KG1 (cell line): ENCODE data around the gene PFKFB4.
"Not testable (repeated sequence)": the region's sequence is repeated elsewhere in the genome, so short reads cannot be mapped to it uniquely, and the experiment has no call there.

Source experiments
- DNase-seq: peaks from one replicate; lab custom pipeline; 2025; lab: John Stamatoyannopoulos, UW

The PFKFB4 gene

DNA sequence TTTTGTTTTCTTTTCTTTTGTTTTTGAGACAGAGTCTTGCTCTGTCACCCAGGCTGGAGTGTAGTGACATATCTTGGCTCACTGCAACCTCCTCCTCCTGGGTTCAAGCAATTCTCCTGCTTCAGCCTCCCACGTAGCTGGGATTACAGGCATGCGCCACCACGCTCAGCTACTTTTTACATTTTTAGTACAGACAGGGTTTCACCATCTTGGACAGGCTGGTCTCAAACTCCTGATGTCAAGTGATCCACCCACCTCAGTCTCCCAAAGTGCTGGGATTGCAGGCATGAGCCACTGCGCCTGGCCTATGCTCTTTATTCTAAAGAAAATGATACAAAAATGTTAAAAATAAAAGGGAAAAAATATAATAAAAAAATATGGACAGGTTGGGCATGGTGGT lies 25.9 kb downstream of the PFKFB4 start:
- not testable (repeated sequence) for DNase-seq

DNA sequence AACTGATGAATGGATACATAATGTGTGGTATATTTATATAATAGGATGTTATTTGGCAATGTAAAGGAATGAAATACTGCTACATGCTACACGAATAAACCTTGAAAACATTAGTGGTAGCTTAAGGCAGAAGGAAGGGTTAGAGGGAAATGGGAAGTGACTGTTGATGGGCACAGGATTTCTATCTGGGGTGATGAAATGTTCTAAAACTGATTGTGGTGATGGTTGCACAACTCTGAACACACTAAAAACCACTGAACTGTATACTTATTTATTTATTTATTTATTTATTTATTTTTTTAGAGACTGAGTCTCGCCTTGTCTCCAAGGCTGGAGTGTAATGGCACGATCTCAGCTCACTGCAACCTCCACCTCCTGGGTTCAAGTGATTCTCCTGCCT lies 27.8 kb downstream of the PFKFB4 start:
- no peak for DNase-seq

DNA sequence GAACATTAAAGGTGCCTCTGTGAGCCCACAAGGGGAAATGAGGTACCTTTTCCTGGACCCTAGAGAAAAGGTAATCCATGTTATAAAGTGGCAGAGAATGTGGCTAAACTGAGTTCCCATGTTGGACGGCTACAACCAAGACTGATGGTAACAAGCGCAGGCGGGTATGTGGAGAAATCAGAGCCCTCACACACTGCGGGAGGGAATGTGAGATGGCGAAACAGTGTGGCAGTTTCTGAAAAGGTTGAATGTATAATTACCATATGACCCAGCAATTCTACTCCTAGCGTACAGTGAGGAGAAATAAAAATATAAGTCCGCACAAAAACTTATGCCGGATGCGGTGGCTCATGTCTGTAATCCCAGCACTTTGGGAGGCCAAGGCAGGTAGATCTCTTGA lies 28.6 kb downstream of the PFKFB4 start:
- DNase-seq, result no peak

DNA sequence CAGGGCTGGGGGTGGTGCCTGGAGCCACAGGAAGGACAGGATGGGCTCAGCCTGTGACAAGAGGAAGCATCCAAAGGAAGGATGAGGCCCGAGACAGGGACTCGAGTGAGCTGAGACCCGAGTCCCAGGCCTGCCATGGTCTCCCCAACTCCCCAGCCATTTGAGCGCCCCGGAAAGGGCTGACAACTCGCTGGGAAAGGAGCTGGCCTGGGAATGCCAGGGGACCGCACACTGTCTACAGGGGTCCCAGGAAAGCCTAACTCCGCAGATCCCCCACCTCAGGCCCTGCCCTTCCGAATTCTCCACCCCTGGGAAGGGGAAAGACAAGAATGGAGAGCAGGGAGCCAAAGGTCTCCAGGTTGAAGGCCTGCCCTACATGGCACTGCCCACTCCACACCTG lies 31.6 kb downstream of the PFKFB4 start:
- DNase-seq, result no peak

DNA sequence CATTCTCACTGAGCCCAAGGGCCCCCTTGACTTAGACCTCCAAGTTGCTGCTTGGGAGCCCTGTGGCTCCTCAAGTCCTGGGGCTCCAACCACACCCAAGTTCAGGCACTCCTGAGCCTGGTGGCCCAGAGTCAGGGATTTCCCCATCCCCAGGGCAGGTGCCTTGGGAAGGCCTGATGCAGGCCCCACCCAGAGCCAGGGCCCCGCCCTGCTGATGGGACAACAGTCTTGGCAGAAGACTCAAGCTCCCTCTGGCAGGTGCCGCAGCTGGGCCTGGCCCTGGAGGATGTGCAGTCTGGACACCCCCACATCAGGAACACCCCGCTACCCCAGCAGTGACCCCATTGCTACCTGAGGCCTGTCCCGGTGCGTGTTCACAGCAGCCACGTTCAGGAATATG lies 35.0 kb downstream of the PFKFB4 start:
- DNase-seq, result no peak

DNA sequence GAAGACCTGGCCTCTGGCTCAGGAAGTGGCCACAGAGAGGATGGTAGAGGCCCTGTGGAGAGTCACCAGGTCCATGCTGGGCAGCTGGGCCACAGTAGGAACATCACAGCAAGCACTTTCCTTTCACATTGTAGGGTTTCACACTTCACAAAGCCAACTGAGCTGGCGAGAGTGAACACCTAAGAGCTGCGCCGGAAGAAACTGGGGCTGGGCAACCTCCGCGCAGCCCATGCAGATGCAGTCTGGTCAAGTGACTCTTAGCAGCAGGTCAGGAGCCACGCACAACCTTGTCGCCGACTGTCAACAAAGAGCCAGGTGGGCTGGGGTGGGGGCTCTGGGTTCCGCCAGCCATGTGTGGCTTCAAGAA lies 37.3 kb downstream of the PFKFB4 start:
- DNase-seq, result no peak

DNA sequence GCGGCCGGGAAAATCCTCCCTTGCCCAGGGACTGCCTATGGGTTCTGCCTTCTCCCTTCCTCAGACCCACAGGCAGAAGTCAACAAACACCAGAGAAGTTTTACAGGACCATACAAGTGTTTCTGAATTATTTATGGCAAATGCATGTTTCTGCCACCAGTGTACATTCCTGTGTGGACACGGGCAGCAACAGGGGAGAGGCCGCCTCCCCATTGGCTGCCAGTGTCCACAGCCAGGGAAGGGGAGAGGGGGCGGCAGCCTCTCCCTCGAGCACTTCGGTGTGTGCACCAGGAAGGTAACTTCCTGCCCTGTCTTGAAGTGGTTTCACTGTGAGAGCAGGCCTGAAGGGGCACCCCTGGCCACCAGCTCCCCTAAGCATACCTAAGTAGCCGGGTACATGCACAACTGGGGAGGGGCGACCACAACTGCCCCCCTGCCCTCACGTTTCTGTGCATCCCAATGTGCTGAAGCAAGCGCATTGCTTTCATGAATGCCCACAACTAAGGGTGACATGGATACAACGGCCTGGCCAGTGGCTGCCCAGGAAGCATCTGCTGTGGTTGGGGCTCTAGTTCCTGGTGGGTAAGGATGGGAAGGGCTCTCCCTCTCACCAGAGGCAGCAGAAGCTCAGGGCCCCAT lies 37.8 kb downstream of the PFKFB4 start:
- DNase-seq, result no peak

DNA sequence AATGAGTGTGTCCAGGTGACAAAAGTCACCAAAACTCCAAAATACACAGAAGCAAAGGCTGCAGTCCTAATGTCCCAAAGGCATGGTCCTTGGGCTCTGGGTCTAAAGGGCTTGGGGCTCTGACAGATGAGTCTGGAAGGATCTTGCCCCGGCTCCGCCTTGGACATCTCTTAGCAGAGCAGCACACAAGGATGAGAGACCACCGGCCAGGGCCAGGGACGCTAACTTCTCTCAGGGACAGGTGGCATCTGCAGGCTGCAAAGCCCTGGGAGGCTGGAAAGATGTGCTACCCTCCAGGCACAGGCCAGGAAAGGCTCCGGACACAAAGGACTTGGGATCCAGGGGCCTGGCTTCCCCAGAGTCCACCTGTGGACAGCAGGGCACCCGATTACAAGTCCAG lies 38.5 kb downstream of the PFKFB4 start:
- no peak for DNase-seq

DNA sequence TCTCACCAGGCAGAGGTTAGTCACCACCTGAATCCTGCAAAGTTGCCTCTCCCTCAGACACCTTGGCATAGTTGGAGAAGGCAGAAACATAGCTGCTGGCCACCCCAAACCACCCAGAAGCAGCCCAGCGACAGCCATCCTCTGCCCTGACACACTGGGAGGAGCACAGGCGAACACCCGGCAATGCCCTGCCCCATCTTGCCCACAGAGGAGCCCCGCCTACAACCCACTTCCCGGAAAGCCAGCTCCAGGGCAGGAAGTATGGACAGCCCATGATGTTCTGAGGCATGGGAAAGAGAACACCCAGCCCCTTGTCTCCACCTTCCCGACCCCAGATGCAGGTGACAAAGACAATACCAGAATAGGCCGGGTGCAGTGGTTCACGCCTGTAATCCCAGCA lies 40.0 kb downstream of the PFKFB4 start:
- DNase-seq, result no peak

DNA sequence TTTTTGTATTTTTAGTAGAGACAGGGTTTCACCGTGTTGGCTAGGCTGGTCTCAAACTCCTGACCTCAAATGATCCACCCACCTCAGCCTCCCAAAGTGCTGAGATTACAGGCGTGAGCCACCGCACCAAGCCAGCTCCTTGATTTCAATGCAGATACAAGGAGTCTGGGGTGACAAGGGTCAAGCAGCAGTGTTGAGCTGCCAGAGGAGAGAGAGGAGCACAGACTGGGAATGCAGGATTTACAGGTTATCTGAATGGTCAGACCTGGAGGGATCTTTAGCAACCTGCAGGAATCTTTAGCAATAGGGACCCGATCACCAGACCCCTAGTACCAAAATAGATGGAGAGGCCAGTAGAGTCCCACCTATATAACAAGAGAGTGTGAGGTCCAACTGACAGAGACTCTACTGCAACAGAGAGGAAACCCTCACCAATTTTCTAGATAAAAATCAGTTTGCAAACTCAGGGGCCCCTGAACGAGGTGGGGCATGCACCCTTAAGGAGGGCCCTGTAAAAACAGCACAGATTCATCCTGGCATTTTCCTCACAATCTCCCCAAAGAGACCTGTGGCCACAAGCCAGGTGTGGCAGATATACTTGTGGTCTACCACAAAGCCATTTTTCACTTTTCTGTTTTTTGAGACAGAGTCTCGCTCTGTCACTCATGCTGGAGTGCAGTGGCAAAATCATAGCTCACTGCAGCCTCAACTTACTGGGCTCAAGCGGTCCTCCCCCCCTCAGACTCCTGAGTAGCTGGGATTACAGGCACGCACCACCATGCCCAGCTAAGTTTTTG lies 42.0 kb downstream of the PFKFB4 start:
- DNase-seq, result no peak

DNA sequence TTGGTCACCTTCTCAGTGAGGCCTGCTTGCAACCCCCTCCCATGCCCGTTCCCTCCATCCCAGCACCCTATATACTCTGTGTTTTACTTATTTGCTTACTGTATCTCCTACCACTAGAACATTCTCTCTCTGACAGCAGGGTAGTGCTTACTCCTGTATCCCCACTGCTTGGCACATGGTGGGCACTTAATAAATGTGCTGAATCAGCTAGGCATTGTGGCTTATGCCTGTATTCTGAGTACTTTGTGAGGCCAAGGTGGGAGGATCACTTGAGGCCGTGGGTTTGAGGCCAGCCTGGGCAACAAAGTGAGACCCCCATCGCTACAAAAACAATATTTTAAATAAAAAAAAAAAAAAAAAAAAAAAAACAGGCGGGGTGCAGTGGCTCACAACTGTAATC lies 45.1 kb downstream of the PFKFB4 start:
- DNase-seq, result no peak

DNA sequence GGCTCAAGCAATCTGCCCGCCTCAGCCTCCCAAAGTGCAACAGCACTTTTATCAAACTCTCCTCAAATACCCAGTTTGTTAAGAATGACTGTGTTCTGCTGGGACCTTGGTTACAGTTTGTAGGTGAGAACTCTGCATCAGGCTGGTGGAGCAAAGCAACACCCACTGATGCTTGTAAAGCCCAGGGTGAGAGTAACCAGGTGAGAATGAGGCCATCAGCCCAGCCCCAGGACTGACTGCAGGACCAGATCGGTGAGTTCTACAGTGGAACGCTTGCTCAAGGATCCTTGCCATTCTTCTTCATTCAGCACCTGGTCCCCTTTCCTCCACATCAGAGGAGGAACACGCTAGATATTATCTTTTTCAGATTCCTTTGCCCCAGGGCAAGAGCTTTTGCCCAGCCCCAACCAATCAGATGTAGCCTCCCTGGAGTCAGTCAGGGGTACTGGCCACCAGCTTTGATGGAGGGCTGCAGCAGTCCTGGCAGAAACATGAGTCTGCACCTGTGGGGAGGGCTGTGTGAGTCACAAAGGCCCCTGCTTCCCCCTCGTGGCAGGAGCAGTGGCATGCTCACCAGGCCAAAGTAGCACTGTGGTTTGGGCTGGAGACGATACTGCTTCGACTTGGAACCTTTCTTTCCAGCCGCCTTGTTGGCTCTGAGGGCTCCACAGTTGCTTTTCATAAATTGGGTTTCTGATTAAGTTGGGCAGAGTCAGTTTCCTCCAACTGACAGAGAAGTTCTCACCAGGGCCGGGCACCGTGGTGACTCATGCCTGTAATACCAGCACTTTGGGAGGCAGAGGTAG lies 49.1 kb downstream of the PFKFB4 start:
- DNase-seq, result no peak

DNA sequence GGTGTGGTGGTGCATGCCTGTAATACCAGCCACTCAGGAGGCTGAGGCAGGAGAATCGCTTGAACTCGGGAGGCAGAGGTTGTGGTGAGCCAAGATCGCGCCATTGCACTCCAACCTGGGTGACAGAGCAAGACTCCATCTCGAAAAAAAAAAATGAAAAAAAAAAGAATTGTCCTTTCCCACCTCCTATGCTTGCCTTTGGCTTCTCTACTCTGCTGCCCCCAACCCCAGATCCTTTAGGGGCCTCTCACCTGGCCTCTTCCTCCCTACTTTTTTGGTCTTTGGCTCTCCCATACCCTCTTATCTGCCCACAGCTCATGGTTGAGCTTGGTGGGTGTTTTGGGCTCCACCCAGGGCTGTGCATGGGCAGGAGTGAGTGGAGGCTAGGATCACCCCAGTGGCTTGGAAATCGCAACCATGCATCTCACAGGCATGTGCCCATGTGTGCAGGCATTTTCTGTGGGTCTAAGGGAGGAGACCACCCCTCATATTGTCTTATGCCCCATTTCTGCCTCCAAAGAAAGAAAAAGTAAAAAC lies 50.6 kb downstream of the PFKFB4 start:
- DNase-seq, result no peak

DNA sequence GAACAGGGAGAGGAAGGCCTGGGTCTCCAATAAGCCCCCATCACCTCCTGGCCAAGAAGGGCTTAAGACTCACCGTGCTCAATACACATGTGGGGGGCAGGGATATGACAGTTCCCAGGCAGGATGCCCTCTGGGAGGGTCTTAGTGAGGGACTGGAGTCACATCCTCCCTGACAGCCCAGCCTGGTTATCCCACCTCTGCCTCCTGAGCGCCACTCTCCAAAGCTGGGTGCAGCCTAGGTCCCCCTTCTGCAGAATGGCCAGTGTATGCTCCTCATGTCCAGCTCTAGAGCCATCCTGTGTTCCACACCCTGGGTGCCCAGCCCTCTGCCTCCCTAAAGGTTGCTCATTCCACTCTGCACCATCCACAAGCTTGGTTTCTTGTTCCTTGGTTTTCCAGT lies 51.5 kb downstream of the PFKFB4 start:
- no peak for DNase-seq

DNA sequence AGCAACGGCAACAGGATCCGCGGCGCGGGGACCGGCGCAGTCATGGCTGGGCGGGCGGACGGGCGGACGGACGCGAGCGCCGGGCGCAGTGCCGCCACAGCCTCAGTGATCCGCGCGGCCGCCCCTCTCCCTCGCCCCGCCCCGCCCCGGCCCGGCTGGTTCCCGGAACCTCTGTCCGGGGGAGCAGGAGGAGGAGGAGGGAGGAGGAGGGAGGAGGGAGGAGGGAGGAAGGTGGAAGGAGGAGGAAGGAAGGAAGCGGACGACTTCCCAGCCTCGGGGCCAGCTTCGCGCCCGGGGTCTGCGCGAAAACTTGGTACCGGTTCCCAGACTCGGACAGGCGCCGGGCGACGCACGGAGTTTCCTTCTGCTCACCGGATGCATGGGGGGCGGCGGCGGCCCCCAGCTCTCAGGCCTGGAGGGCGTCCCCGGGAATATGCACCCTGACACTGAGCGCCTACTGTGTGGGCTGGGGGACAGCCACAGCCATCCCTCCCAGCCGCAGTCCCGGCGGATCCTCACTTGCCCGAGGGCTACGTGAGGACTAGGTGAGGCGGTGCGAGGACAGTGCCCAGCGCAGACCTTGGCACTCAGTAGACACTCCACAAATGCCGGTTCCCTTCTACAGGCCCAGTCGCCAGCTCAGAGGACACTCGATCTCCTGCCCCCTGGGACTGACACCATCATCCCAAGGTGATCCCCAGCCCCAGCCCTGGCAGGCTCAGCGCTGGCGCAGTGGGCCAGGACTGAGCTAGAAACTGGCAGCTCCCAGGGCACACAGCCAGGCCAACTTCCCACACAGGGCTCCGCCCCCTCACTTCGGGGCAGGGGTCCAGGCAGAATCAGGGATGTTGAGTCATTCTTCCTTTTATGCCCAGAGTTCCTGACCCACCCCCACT lies 52.3 kb downstream of the PFKFB4 start, which contains the start of gene SHISA5:
Gene SHISA5, minus strand, starts transcription at position 124 of the 896 bp plus-strand sequence. Its CDS starts 80 bp downstream, at position 44.
- no peak for DNase-seq

DNA sequence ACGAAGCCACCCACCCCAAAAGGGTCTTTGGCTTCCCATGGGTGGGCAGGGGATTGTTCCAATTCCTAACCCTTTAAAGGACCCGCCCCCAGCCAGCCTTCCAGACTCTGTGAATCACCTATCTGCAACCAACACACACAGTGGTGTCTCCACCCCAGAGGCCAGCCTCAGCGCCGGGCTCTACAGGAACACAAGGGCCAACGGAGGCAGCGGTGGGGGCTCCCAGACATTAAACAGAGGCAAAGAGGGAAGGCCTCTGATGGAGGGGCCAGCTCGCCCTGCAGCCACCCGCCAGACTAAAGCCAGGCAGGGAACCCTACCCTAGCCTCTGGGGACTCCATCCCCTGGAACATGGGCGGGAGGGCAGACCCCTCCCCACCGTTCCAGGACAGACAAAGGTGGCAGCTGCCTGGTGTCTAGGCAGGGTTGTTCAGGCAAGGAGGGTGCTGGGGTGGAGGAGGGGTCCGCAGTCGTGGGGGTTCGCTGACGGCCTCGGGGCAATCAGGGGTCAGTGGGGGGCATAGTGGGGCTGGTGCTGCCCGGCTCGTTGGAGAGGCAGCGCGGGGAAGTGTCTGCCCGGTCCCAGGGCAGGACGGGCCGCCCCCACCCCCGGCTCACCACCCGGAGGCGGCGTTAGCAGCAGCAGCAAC lies 53.1 kb downstream of the PFKFB4 start:
- DNase-seq, result no peak

DNA sequence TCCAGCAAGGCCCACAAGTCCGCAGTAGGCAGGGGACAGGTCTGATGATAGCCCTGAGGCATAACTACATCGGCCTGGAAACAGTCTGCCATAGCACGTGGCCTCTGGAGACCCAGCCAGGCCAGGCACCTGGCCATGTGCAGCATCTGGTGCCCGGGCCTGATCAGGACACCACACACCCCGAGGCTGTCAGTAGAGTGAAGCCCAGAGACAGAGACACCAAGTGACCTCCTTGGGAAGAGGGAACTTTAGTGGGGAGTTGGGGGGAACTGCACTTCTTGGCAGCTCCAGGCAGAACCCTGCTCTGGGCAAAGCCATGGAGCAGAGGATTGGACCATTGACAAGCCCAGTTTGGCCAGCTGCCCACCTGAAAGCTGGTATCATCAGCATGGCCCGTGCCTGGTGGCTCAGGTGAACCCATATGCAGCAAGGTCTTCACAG lies 53.9 kb downstream of the PFKFB4 start:
- no peak for DNase-seq

DNA sequence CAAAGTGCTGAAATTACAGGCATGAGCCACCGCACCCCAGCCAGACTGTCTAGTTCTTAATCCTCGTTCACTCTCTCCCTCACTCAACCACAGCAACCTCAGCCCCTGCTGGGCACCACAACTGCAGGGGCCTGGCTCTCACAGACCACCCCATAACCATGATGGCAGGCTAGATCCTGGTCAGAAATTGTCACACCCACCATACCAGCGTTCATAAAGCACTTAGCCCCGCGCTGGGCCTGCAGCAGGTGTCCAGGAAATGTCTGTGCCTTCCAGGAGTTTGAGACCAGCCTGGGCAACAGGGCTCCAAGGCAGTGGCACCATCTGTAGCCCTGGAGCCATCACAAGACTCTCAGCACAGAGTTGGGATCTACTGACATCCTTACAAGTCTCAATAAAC lies 54.5 kb downstream of the PFKFB4 start:
- DNase-seq, result no peak

DNA sequence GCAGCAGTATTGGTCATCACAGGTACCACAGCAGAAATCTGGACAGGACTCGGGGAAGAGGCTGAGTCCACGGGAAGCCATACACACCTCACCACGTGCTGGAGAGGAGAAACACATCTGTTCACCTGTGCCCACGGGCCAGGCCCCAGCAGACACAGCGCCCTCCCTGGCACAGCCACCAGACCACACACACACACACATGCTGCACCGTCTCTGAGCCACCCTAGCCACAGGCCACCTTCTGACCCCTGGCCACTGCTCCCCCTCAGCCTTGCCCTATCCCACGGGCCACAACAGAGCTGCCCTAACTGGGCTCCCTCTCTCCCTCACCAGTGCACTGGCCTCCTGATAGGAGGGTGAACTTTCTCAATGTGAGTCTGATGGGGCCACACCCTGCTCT lies 55.4 kb downstream of the PFKFB4 start:
- no peak for DNase-seq

DNA sequence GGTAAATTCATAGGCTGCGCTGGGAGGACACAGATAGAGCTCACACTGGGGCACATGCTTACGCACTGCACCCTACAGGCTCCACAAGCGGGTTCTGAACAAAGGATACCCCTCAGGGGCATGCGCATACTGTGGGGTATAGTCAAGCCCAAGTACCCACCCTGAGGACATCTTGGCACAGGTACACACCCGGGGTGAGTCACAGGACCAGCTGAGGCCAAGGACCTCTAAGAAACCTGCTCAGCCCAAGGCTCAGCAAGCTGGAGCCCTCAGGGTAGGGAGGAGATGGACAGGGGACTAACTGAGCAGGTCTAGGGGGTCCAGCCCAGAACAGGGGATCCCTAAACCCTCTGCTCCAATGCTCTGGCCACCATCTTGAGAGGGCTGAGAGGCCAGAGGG lies 55.9 kb downstream of the PFKFB4 start:
- DNase-seq, result no peak

DNA sequence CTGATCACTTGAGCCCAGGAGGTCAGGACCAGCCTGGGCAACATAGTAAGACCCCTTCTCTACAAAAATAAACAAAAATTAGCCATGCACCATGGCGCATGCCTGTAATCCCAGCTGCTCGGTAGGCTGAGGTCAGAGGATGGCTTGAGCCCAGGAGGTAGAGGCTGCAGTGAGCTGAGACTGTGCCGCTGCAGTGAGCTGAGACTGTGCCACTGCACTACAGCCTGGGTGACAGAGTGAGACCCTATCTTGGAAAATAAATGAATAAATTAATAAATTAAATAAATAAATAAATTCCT lies 63.5 kb downstream of the PFKFB4 start:
- DNase-seq, result no peak
